ENCODE measurements around the gene TRIM49. TPM values are rescaled to one million over a fixed set of nuclear protein-coding genes. Genes with fewer than 3 reads are reported as not detected.
"Not testable (repeated sequence)": the region's sequence is repeated elsewhere in the genome, so short reads cannot be mapped to it uniquely, and the experiment has no call there.

TRIM49 gene
- not detected for total RNA-seq

GRCh38 chr11:89808475-89808874 is at the start of gene TRIM49:
TSS of gene TRIM49 (minus strand) at chr11:89808575. CDS start at chr11:89804469, 4,106 bp downstream.
- DNase-seq = not testable (repeated sequence)

- DNase-seq = not testable (repeated sequence)
Observed at GRCh38 chr11:89826694-89827093, 18.3 kb upstream of the TRIM49 start.

- not testable (repeated sequence) for DNase-seq
Observed at GRCh38 chr11:89820008-89820407, 11.6 kb upstream of the TRIM49 start.

GRCh38 chr11:89813535-89813934 is 5.2 kb upstream of the TRIM49 start:
- not testable (repeated sequence) for DNase-seq

- not testable (repeated sequence) for DNase-seq
Observed at GRCh38 chr11:89787506-89788063, 20.8 kb downstream of the TRIM49 start.

GRCh38 chr11:89785726-89786125 is 22.6 kb downstream of the TRIM49 start:
- not testable (repeated sequence) for DNase-seq

- DNase-seq = not testable (repeated sequence)
Observed at GRCh38 chr11:89750822-89751221, 57.6 kb downstream of the TRIM49 start.

Small RNA genes lying within 50 kb of the gene (small RNA-seq; reads per million reads assigned to genes)
- gene AP003122.3 = not detected

Other genes starting within 250 kb of the TRIM49 start
- not detected for gene TRIM77, start 98.3 kb downstream of the TRIM49 start, total RNA-seq
- gene TRIM64B, start 69.9 kb upstream of the TRIM49 start, total RNA-seq = not detected
- gene TRIM49D1, start 113.7 kb upstream of the TRIM49 start, total RNA-seq = not detected
- not detected for gene TRIM49D2, start 115.5 kb upstream of the TRIM49 start, total RNA-seq
- gene TRIM64, start 157.5 kb upstream of the TRIM49 start, total RNA-seq = not detected
- not detected for gene TRIM49C, start 222.5 kb upstream of the TRIM49 start, total RNA-seq